K562 (cell line): Measurements from ENCODE around the gene CELF4.

Source experiments
- EZH2 ChIP-seq: IDR thresholded peaks from 2 replicates; pipeline ENCODE4 v1.6.1; 2012; ENCODE audit warnings: low read depth, mild to moderate bottlenecking, inconsistent platforms, low read length, borderline replicate concordance
- MTA2 ChIP-seq: fragments of 450-650 bp; IDR thresholded peaks from 2 replicates; pipeline ENCODE4 v1.6.1; 2016; ENCODE audit warnings: low read depth
- POLR2A ChIP-seq: fragments of 450-650 bp; conservative IDR thresholded peaks from 2 replicates; pipeline ENCODE4 v1.6.1; 2016
- PTTG1 ChIP-seq: fragments of 450-650 bp; IDR thresholded peaks from 2 replicates; pipeline ENCODE4 v1.6.1; 2016; ENCODE audit warnings: low read depth, mild to moderate bottlenecking, missing genetic modification characterization, missing compliant biosample characterization

- TF ChIP-seq EZH2, result no peak
- no peak for TF ChIP-seq POLR2A
- no peak for TF ChIP-seq MTA2
- TF ChIP-seq PTTG1 (tag), result no peak
Measured at GRCh38 chr18:37302519-37302918, 263.1 kb downstream of the CELF4 start.
